Body of pancreas (tissue), 4 donors: ENCODE measurements around the gene DLG3.

ENCODE experiments used
- CTCF ChIP-seq, 7 experiments: fragments of 450-650 bp in 4 of 7; fragments of 200-600 bp in 3 of 7; sonication (generic) in 3 of 7; IDR thresholded peaks; one replicate each; pipeline ENCODE4 v1.5.1; 2016 to 2019; ENCODE audit warnings: antibody characterized with exemption in 7 of 7
- POLR2A ChIP-seq, 3 donors: fragments of 450-650 bp; IDR thresholded peaks; one replicate each; pipeline ENCODE4 v1.6.1; 2016; ENCODE audit warnings: antibody characterized with exemption in 3 of 3, mild to moderate bottlenecking in 2 of 3

DNA sequence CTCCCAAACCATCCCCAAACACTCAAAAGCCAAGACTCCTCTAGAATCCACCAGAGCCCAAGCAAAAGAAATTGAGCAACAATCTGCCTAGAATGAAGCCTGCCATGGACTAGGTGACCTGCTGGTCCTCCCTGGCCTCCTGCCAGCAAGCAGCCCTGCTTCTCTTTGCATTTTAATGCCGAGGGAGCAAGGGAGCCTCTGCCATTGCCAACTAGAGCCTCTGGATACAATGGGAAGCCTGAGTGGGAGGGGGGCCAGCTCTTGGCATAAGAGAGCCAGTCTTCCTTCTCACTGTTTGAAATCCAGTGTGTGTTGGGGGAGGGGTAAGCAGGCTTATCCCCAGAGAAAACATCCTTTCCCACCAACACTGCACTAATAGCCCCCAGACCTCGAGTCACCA, 23.0 kb upstream of the DLG3 start:
- TF ChIP-seq CTCF (IDR thresholded peaks at IDR 0.05) (no peak), POLR2A (IDR thresholded peaks at IDR 0.05) (no peak)
